NCI-H1694 treated with DMSO at 0.1 percent for 48 hours (cell line): ENCODE data around the gene SH3GL3.

Source experiments
- DNase-seq: peaks from one replicate; lab custom pipeline; 2025; lab: John Stamatoyannopoulos, UW

SH3GL3 gene, protein sequence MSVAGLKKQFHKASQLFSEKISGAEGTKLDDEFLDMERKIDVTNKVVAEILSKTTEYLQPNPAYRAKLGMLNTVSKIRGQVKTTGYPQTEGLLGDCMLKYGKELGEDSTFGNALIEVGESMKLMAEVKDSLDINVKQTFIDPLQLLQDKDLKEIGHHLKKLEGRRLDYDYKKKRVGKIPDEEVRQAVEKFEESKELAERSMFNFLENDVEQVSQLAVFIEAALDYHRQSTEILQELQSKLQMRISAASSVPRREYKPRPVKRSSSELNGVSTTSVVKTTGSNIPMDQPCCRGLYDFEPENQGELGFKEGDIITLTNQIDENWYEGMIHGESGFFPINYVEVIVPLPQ

DNA sequence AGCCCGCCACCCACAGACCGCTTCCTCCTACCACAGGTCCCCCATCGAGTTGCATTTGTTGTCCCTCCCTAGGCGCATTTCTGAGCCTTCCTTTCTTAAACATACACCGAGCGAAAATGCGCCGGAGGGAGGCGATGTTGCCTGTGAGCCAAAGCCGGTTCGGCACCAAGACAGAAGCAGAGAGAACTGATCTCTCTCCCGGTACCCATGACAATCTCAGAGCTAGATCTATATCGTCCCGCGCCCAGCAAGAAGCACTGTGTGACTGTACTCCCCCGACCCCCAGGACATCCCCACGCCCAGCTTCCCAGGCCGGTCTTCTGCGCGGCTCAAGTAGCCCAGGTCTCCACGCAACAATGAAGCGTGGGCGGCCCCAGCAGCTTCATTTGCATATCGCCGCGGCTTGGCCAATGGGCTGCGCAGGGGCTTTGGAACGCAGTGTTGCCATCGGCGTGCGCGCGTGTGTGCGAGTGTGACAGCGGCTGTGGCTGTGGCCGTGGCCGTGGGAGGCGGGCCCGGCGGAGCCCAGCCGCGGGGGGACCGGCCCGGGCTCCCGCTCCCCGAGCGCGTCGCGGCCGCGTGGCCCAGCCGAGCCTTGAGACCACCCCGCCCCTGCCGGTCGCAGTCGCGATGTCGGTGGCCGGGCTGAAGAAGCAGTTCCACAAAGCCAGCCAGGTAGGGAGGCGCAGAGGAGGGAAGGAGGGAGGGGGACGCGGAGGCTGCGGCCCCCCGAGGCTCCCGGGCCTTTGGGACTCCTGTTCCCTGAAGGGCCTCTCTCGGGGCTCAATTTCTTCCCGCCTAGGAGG is at the start of gene SH3GL3:
SH3GL3 (plus strand) TSS at position 438 of the 806 bp plus-strand sequence; CDS start at position 631, 193 bp downstream.
- no peak for DNase-seq

DNA sequence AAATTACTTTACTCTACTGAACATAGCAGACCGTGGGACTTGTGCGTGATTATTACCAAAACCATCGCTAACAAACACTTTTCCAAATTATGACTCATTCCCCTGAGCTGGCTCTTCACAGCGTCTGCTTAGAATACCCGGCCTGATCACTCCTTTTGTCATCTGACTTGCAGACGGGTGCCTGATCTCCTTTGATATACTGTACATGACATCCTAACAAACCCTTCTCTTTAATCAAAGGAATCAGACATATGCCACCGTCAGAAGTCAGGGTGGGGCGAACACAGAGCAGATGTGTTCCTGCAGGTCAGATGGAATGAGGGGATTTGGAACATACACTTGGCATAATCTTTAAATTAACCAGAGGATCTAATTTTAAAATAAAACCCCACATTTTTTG is 48.5 kb upstream of the SH3GL3 start:
- DNase-seq: no peak

DNA sequence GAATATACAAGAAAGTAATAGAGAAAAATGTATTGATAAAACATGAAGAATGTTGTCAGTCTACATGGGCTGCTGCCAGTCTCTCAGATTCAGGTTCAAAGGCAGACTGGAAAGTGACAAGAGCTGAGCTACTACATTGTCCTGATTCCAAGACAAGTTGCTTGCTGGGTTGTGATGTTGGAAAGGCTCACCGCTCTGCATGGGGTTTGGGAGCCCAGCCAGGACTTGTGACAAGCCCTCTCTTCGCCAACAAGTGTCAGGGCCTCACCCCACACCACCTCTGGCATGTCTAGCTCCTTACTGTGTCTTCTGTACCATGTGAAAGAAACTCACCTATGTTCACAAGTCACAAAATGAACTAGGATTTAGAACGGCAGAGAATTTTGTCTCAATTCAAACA is 43.0 kb upstream of the SH3GL3 start:
- no peak for DNase-seq

DNA sequence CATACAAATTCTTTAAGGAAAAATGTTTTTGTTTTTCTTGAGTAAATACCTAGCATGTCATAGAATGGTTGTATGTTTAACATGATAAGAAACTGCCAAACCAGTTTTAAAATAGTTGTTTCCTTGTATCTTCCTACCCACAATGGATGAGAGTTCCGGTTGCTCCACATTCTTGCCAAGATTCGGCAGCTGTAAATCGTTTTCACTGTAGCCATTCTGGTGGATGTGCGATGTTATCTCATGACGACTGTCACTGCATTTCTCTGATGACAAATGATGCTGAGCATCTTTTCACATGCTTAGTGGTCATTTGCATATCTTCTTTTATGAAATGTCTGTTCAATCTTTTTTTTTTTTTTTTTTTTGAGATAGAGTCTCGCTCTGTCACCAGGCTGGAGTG is 36.6 kb upstream of the SH3GL3 start:
- DNase-seq: no peak

DNA sequence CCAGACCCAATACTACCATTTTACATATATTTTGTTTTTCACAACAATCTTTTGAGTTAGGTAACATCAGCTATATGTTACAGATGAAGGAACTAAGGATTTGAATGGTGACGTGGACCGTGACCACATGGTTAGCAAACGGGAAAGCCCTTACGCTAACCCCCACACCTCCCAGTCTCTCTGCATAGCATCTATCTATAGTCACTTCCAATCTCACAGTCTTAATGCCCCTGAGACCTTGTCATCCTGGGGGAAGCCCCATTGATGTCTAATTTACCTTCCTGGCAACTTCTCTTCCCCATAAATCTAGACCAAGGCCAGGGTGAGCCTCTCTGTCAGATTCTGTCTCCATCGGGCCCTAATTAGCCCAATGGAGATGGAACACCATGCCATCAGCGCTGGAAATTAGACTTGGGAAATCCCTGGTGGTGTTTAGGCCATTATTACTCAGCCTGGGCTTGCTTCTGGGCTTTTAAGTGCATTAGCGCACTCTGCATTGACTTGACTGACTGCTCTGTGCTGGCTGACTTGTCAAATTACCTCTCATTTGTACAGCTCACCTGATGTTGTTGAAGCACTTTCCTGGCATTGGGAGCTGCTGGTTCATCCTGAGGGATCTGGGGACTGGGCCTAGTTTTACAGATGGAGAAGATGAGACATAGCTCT is 34.0 kb upstream of the SH3GL3 start:
- DNase-seq: no peak

DNA sequence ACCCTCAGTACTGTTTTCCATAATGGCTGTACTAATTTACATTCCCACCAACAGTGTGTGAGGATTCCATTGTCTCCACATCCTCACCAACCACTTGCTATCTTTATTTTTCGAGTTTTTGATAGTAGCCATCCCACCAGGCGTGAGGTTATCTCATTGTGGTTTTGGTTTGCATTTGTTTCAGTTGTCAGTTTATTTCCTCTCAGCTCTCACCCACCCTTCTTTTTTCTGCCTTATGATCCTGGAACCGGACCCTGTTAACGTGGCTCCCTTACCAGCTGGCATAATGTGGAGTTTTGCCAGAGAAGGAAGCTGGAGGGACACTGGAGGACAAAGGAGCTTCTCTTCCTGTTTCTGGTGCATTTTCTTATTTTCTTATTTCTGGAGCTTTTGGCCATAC is 25.1 kb upstream of the SH3GL3 start:
- DNase-seq: no peak

DNA sequence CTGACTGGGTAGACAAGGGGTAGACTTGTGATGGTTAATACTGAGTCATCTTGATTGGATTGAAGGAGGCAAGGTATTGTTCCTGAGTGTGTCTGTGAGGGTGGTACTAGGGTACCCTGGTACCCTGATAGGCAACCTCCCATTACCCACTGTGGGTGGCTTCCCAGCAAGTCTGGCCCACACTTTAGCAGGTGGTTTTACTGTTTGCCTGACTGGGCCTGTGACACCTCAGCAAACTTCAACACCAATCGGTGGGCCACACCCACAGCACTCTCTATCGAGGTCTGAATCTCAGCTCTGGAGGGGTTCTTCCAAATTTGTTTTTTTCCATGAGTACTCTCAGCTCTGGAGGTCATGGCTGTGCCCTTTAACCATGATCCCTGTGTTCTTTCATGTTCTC is 24.6 kb upstream of the SH3GL3 start:
- DNase-seq: no peak

DNA sequence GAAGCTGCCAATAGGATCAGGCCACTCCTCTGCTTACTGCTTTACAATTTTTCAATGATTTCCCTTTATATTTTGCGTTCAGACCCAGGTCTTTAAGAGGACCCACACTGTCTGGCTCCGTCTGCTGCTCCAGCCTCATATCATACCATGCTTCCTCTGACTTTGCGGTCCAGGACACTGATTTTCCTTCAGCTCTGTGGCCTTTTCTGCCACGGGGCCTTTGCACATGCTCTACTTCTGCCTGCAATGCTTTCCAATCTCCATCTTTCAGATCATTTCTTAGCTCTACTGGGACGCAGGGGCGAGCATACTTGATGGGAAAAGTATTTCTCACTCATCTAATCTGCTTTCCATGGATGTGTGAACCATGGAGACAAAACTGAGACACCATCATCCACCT is 23.0 kb upstream of the SH3GL3 start:
- DNase-seq: no peak

DNA sequence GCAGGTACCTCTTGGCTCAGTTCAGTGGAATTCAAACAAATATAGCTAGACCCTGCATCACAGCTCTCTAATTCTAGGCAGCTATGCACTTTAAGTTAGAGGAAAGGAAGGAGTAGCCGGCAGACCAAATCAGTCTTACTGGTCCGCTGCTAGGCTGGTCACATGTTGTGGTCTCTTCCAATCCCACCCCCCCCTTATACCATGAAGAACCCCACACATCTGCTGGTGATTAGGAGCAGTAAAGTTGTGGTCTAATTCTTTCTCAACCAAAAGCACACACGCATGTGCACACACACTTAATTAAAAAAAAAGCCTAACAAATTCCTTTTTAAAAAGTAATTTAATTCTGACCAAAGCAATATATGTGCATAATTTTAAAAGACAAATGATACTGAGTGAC is 16.7 kb upstream of the SH3GL3 start:
- DNase-seq: no peak

DNA sequence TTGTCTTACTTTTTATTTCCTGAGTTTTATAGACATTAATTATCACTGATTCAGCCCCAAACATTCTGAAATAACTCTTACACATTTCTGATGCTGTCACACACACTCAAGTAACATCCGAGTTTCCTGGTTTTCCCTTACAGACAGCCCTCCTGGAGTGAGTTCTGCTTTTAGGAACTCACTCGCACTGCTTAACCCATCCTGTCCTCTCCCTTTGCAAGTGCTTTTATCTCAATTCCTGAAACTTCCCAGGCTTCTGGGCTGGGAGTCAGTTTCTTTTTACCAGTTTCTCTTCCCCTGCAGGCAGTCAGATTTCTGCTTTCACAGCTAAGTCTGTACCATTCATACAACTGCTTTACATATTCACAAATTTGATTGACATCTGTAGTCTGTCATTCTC is 15.6 kb upstream of the SH3GL3 start:
- no peak for DNase-seq

DNA sequence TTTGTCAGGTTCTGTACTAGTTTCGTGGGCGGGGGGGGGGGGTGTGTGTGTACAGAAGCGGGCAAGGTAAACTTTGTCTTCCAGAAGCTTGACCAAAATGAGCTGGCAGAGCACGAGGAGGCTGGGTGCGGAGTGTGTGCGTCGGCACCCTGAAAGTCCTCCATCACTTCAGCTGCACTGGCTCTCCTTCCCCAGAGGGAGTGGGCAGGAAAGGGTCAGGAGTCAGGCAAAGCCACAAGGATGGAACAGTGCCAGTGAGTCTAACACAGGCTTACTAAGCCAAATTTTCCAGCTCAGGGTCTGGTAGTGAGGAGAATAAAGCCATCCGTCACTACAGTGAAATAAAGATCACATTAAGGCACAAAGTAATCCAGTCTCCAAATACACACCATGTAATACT is 11.9 kb upstream of the SH3GL3 start:
- no peak for DNase-seq

DNA sequence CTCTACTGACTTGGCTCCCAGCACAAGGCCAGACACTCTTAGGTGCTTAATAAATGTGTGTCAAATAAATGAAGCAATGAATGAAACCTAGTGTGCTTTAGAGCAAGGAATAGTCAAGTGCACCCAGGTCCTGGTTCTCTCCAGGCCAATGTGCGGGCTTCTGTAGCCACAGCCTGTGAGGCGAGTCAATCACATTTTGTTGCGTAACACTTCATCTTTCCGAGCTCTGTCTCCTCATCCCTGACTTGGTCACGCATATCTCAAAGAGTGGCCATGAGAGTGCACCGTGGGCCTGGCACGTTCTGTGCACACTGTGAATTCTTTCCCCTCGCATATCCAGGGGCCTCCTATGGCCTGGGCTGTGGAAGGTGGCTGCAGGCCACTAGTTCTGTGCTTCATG is 11.4 kb upstream of the SH3GL3 start:
- no peak for DNase-seq

DNA sequence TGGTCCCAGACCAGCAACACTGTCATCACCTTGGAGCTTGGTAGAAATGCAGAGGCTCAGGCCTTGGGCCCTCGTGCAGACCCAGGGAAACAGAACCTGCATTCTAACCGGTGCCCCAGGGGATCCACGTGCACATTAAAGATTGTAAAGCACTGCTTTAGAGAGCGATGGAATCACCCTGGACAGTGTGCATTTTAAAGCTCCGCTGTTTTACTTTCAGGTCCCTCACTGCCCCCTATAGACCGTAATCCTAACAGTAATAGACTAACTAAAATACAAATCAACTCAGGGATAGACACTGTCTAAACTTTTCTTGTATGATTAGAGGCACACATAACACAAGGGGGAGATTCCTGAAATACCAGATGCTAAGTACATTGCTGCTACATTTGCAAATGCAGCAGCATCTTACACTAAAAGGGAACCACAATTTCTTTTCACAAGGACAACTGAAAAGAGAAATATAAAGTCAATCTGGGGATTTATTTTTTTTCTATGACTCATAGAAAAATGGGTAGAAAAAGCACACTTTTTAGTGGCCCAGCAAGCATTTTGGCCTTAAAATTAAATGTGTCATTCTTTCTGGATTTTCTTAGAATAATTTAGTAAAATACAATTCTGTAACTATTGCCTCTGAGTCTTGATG is 10.5 kb upstream of the SH3GL3 start:
- DNase-seq: peak; percentile 22

DNA sequence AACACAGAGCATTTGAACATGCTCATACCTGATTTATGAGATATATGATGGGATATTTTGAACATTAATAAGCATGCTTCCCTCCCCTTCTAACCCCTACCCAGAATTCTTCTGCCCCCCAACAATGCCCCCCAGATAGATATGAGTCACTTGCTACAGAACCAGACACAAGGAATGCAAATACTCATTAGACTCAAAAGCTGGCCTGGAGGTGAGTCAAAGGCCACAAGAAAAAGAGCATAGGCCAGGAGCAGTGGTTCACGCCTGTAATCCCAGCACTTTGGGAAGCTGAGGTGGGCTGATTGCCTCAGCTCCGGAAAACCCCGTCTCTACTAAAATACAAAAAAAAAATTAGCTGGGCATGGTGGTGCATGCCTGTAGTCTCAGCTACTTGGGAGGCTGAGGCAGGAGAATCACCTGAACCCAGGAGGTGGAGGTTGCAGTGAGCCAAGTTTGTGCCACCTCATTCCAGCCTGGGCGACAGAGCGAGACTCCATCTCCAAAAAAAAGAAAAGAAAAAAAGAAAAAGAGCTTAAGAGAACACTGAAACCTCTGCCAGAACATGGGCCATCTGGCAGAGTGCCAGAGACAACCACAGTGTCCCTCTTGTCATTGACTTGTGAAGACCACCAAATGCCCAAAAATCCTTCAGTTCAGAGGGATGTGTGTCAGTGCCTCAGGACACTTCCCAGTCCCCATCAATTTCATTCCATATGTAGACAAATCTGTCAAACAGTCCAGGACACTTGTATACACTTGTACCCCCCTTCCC is 3.9 kb upstream of the SH3GL3 start:
- DNase-seq: no peak

DNA sequence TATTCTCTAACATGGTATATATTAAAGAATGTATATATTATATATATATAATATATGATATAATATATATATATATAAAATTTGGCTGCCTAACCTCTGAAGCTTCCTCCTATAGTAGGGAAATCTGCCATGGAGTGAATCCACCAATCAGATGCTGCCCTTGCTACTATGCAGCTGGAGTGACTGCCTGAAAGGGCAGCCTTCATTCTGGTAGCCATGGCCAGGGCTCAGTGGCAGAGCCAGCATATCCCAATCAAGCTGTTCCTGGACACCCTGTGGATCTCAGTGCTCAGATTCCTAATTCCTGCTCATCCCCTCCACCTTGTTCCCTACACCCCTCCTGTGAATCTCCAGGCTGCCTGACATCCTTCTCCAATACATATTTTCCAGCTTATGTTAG is 2.2 kb upstream of the SH3GL3 start:
- no peak for DNase-seq

DNA sequence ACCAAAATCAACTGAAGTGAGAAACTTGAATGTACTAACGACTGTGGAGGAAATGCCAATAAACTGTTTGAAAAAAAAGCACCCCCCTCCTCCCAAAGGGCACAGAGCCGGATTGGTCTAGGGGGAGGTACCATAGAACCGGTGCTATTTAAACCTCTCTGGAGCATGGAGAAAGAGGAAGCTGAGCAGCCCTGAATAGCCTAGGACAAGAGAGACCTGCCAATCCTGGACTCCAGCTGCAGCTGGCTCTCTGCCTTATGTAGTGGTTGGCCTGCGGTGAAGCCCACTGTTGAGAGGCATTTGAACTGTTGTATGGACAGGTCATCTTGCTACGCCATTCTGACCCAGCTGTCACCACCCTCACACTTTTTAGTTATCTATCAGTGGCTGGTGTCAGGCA is 1.5 kb upstream of the SH3GL3 start:
- no peak for DNase-seq

DNA sequence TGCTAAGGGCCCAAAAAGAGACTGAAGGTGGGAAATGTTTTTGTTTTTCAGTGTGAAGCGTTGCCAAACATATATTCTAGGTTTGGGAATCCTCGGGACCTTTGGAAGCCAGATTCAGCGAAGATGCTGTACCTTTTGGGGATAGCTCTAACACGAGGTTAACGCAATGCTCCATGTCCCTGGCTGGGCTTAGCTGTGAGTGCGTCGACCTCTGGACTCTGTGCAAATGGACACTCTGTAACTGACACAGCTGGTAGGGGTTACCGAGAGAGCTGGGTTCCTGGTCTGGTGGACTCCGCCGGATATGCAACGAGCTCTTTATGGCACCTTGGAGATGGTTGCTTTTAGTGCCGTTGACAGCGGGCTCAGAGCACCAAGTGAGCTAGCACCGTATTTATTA is 724 bp upstream of the SH3GL3 start:
- DNase-seq: no peak

DNA sequence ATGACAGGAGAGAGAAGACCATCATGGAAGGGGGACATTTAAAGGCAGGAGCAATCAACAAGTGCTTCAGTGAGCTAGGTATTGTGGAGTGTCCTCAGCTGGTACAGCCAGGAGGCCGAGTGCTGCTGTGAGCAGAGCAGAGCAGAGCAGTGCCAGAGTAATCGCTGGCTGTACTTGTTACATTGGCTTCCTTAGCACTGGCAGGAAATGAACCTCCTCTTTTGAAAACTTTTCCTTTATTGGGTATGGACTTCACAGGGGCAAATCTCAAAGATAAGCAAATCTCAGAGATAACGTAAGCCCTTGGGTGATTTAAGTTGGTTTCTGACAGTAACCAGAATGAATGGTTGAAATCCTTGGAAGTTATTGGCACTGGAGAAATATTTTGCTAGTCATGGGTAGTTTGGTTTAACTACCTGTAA is 2.1 kb downstream of the SH3GL3 start:
- no peak for DNase-seq

DNA sequence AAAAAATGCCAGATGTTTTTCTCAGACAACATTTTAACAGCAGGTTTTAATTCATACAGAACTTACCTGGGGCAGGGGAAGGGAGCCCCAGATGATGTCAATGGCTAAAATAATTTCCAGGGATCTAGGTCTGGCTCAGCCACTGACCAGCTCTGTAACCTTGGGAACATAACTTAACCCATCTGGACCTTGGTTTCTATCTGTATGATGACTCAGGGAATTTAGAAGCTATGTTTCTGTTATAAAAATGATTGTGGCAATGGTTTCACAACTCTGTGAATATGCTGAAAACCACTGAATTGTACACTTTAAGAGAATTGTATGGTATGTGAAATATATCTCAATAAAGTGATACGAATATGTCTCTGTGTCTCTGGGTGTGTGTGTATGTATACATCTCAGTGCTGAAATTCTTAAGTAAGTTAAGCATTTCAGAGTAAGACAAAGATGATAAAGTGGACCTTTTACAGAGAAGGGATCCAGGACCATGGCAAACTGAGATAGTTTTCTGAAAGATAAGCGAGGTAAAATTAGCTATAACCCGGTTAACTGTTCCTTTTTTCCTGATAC is 2.9 kb downstream of the SH3GL3 start:
- DNase-seq: no peak

DNA sequence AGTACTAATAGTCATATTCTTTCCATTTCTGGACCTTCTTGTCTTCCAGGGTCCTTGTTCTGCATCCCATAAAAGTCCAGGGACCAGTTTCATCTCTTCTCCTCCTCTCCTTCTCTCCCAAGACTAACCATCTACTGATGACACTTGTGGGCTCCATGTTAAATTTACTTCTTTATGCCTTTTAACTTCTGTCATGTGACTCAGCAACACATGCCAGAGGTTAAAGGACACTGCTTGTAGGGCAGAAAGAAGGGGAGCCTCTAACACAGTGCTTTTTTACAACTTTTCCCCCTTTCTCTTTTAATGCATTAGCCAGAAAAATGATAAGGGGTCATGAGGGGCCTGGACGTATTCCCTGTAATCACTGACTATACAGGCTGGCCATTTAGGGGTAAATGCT is 10.0 kb downstream of the SH3GL3 start:
- no peak for DNase-seq

DNA sequence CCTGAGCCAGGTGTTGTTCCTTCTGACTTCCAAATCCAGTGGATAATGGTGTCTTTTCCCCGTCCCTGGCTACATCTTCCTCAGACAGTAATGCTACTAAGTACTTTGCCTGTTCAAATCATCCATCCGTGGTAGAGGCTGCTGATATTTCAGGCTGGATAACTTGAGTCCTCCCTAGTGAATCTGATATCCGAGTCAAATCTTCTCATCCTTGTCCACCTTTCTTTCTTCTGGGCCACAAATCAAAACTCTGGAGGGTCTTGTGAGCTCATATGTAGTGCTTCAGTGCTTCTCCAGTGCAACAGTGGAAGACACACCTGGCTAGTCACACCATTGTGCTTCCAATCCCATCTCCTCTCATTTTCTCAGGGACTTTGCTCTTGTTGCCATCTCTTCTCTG is 11.2 kb downstream of the SH3GL3 start:
- no peak for DNase-seq
